Measurements from ENCODE around the gene OR6M1.

The OR6M1 gene, protein sequence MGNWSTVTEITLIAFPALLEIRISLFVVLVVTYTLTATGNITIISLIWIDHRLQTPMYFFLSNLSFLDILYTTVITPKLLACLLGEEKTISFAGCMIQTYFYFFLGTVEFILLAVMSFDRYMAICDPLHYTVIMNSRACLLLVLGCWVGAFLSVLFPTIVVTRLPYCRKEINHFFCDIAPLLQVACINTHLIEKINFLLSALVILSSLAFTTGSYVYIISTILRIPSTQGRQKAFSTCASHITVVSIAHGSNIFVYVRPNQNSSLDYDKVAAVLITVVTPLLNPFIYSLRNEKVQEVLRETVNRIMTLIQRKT

DNA sequence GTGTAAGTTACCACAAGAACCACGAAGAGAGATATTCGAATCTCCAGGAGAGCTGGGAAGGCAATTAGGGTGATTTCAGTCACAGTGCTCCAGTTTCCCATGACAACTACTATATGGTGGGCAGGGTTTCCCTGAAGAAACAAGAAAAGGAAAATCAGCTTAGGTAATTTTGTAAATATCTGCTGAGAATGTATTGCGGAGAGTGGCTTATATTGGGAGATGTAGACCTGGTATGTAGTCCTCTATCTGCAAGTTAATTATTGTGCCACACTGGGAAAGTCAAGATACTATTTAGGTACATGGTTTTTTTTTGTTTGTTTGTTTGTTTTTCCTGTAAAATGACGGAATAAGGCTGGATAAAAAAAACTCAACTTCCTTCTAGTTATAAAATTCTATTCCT, at the start of gene OR6M1:
OR6M1 (minus strand) TSS at position 101 of the 400 bp plus-strand sequence; CDS start at position 101, 0 bp downstream.
- DNase-seq (ENCODE audit: low spot score): no peak
- in situ Hi-C loops (cut with MboI; ENCODE audit: low sequenced_read_pairs, unreplicated experiment): no loop called here
- TF ChIP-seq, protein P1, sequence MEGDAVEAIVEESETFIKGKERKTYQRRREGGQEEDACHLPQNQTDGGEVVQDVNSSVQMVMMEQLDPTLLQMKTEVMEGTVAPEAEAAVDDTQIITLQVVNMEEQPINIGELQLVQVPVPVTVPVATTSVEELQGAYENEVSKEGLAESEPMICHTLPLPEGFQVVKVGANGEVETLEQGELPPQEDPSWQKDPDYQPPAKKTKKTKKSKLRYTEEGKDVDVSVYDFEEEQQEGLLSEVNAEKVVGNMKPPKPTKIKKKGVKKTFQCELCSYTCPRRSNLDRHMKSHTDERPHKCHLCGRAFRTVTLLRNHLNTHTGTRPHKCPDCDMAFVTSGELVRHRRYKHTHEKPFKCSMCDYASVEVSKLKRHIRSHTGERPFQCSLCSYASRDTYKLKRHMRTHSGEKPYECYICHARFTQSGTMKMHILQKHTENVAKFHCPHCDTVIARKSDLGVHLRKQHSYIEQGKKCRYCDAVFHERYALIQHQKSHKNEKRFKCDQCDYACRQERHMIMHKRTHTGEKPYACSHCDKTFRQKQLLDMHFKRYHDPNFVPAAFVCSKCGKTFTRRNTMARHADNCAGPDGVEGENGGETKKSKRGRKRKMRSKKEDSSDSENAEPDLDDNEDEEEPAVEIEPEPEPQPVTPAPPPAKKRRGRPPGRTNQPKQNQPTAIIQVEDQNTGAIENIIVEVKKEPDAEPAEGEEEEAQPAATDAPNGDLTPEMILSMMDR (IDR thresholded peaks at IDR 0.05; ENCODE audit: borderline replicate concordance, control extremely low read depth, extremely low read depth, insufficient read depth, missing control alignments): no peak

DNA sequence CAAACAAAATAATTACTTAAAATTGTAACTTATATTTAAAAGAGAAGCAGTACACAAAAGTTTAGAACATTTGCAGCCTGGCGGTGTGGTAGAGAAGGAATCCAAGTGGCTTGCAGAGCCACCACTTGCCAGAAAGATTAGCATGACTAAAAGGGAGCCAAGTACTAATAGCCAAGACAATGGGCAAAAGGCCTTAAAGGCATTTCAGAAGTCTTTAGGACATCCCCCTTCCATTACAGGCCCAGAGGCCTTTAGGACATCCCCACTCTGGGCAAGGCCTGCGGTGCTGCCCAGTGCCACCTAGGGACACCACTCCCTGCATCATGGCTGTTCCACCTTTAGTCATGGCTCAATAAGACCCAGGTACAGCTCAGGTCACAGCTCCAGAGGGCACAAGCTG, 46.9 kb upstream of the OR6M1 start:
- TF ChIP-seq, protein P1 (IDR thresholded peaks at IDR 0.05; ENCODE audit: borderline replicate concordance, control extremely low read depth, extremely low read depth, insufficient read depth, missing control alignments): no peak
- in situ Hi-C loops (cut with MboI; ENCODE audit: low sequenced_read_pairs, unreplicated experiment): no loop called here
- DNase-seq (ENCODE audit: low spot score): no peak

DNA sequence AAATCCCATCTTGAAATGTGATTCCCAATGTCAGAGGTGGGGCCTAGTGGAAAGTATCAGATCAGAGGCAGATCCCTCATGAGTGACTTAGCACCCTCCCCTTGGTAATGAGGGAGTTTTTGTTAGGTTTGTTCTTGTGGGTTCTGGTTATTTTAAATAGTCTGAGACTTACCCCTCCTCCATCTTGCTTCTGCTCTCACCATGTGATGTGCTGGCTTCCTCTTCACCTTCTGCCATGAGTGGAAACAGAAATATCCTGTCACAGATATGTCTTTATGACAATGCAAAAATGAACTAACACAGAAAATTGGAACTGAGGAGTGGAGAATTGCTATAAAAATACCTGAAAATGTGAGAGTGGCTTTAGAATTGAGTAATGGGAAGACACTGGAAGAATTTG, 46.2 kb upstream of the OR6M1 start:
- TF ChIP-seq, protein P1 (IDR thresholded peaks at IDR 0.05; ENCODE audit: borderline replicate concordance, control extremely low read depth, extremely low read depth, insufficient read depth, missing control alignments): no peak
- no peak for DNase-seq (ENCODE audit: low spot score)
- in situ Hi-C loops (cut with MboI; ENCODE audit: low sequenced_read_pairs, unreplicated experiment): no loop called here

DNA sequence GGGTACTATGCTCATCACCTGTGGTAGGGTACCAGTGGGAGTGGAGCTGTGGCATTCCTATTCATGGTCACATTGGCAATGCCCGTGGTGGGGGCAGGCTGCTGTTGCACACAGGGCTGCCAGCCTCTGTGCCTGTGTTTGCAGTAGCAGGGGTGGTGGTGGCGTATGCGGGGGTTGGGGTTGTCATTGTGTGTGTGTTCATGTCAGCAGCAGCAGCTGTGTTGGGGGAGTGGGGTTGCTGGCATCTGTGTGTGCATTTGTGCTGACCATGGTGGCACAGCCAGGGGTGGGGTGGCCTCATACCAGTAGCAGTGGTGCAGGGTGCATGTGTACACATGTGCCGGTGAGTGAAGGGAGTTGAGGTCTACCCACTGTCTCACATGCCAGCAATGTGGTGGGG, 45.0 kb upstream of the OR6M1 start:
- in situ Hi-C loops (cut with MboI; ENCODE audit: low sequenced_read_pairs, unreplicated experiment): no loop called here
- DNase-seq (ENCODE audit: low spot score): no peak
- TF ChIP-seq, protein P1 (IDR thresholded peaks at IDR 0.05; ENCODE audit: borderline replicate concordance, control extremely low read depth, extremely low read depth, insufficient read depth, missing control alignments): no peak

DNA sequence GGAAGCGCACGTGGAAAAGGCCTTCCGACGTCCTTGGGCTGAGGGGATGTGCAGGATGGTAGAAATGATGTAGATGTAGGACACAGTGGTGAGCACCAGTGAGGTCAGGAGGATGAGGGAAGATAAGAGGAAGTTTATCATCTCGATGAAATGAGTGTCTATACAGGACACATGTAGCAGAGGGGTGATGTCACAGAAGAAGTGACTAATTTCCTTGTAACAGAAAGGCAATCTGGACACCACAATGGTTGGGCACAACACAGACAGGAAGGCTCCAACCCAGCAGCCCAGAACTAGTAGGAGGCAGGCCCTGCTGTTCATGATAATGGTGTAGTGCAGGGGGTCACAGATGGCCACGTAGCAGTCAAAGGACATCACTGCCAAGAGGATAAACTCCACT, 35.0 kb upstream of the OR6M1 start:
- TF ChIP-seq, protein P1 (IDR thresholded peaks at IDR 0.05; ENCODE audit: borderline replicate concordance, control extremely low read depth, extremely low read depth, insufficient read depth, missing control alignments): no peak

DNA sequence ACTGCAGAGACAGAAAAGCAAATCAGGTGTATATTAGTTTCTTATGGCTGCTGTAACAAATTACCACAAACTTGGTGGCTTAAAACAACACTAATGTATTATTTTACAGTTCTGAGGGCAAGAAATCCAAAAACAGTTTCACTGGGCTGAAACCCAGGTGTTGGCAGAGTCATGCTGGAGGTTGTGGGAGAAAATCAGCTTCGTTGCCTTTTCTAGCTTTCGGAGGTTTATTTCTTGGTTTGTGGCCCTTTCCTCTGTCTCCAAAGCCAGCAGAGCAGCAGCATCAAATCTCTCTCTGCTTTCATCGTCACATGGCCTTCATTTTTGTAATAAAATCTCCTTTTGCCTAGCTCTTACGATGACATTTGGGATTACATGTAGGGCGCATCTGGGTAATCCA, 33.0 kb upstream of the OR6M1 start:
- DNase-seq (ENCODE audit: low spot score): no peak
- in situ Hi-C loops (cut with MboI; ENCODE audit: low sequenced_read_pairs, unreplicated experiment): no loop called here
- TF ChIP-seq, protein P1 (IDR thresholded peaks at IDR 0.05; ENCODE audit: borderline replicate concordance, control extremely low read depth, extremely low read depth, insufficient read depth, missing control alignments): no peak

More for the DNA sequence above, 35.0 kb upstream of the OR6M1 start:
- in situ Hi-C loops (cut with MboI; ENCODE audit: low sequenced_read_pairs, unreplicated experiment): no loop called here
- no peak for DNase-seq (ENCODE audit: low spot score)

Data from GM13976 (cell line).